Measurements from ENCODE around the gene LILRB5. TPM values are rescaled to one million over a fixed set of nuclear protein-coding genes. Genes with fewer than 3 reads are reported as not detected.
A peak's percentile ranks its signal among the peaks of the same experiment; 100 is the strongest.
"Not testable (repeated sequence)": the region's sequence is repeated elsewhere in the genome, so short reads cannot be mapped to it uniquely, and the experiment has no call there.

Gene LILRB5
- total RNA-seq, 1 donor from 2014 or later, result 0.38 TPM

- ATAC-seq (ENCODE audit: low read depth) (no peak), DNase-seq (no peak)
- H3K9me3 Mint-ChIP-seq, result no peaks in the 10 kb centered on the region
- ChIA-PET CTCF (interaction anchor here (0.9 to 3.2 kb wide), 2 partner anchors 33 to 66 kb away, joined by 3 to 23 read pairs; no protein-coding TSS in a partner anchor), POLR2A (interaction anchor here (1.0 to 1.4 kb wide), 2 partner anchors 18 to 94 kb away, joined by 3 read pairs; no protein-coding TSS in a partner anchor)
- peaks cover 9% of the 10 kb centered on the region for H3K4me1 Mint-ChIP-seq
- intact Hi-C loops (cut with micrococcal nuclease), result loop anchor here (10.0 kb wide), 1 partner anchor 134 kb away; no protein-coding TSS in a partner anchor
- H3K4me3 Mint-ChIP-seq, result no peak overlapping the region
- H3K36me3 Mint-ChIP-seq (ENCODE audit: low read depth), result no peaks in the 10 kb centered on the region
- no peak overlapping the region for H3K27ac Mint-ChIP-seq
- TF ChIP-seq CTCF (IDR thresholded peaks at IDR 0.05), result no peak
- peaks cover 39% of the 10 kb centered on the region for H3K27me3 Mint-ChIP-seq
These were observed 41.5 kb upstream of the LILRB5 start for GRCh38 chr19:54298357-54299125.

GRCh38 chr19:54297759-54298305 lies 40.8 kb upstream of the LILRB5 start:
- intact Hi-C loops (cut with micrococcal nuclease), result loop anchor here (2.0 to 10.0 kb wide), 2 partner anchors 31 to 133 kb away; no protein-coding TSS in a partner anchor
- H3K27ac Mint-ChIP-seq, result no peak overlapping the region
- peaks cover 11% of the 10 kb centered on the region for H3K4me1 Mint-ChIP-seq
- H3K36me3 Mint-ChIP-seq (ENCODE audit: low read depth), result no peaks in the 10 kb centered on the region
- TF ChIP-seq CTCF (IDR thresholded peaks at IDR 0.05), result no peak
- no peaks in the 10 kb centered on the region for H3K9me3 Mint-ChIP-seq
- no peak overlapping the region for H3K4me3 Mint-ChIP-seq
- peak; percentile 68 for ATAC-seq (ENCODE audit: low read depth)
- peaks cover 46% of the 10 kb centered on the region for H3K27me3 Mint-ChIP-seq
- CTCF ChIA-PET, result interaction anchor here (0.9 to 3.2 kb wide), 2 partner anchors 32 to 65 kb away, joined by 3 to 23 read pairs; no protein-coding TSS in a partner anchor
- POLR2A ChIA-PET, result interaction anchor here (1.0 to 1.4 kb wide), 2 partner anchors 18 to 93 kb away, joined by 3 read pairs; no protein-coding TSS in a partner anchor
- no peak for DNase-seq

- Mint-ChIP-seq H3K27me3 (peaks cover 35% of the 10 kb centered on the region), H3K4me1 (peaks cover 26% of the 10 kb centered on the region), H3K4me3 (no peak overlapping the region), H3K36me3 (ENCODE audit: low read depth) (no peaks in the 10 kb centered on the region), H3K9me3 (no peaks in the 10 kb centered on the region), H3K27ac (no peak overlapping the region)
- no peak for DNase-seq
- CTCF ChIA-PET, result interaction anchor here (0.7 kb wide), 1 partner anchor 41 kb away, joined by 3 read pairs; no protein-coding TSS in a partner anchor
- no peak for TF ChIP-seq CTCF (IDR thresholded peaks at IDR 0.05)
- ATAC-seq (ENCODE audit: low read depth), result no peak
- POLR2A ChIA-PET, result no interaction called here
- intact Hi-C loops (cut with micrococcal nuclease), result loop anchor here (10.0 kb wide), 1 partner anchor 130 kb away; no protein-coding TSS in a partner anchor
These were observed 37.5 kb upstream of the LILRB5 start for GRCh38 chr19:54294539-54294938.

- intact Hi-C loops (cut with micrococcal nuclease); H3K9me3 Mint-ChIP-seq; DNase-seq; H3K36me3 Mint-ChIP-seq (ENCODE audit: low read depth); ATAC-seq (ENCODE audit: low read depth): not testable (repeated sequence)
- POLR2A ChIA-PET, result interaction anchor here (1.3 to 1.4 kb wide), 3 partner anchors 23 to 160 kb away, joined by 3 to 10 read pairs (median 9); partner anchors contain the start of gene LENG8
- peaks cover 71% of the 10 kb centered on the region for H3K4me1 Mint-ChIP-seq
- peak overlapping the region; percentile 1 for H3K4me3 Mint-ChIP-seq
- CTCF ChIA-PET, result interaction anchor here (0.8 kb wide), 1 partner anchor 23 kb away, joined by 3 read pairs; no protein-coding TSS in a partner anchor
- H3K27me3 Mint-ChIP-seq, result peaks cover 20% of the 10 kb centered on the region
- H3K27ac Mint-ChIP-seq, result peak overlapping the region; percentile 54
These were observed 32.1 kb upstream of the LILRB5 start for GRCh38 chr19:54289160-54289559.

- H3K36me3 Mint-ChIP-seq (ENCODE audit: low read depth), result no peaks in the 10 kb centered on the region
- no peak overlapping the region for H3K27ac Mint-ChIP-seq
- no peaks in the 10 kb centered on the region for H3K9me3 Mint-ChIP-seq
- peaks cover 83% of the 10 kb centered on the region for H3K4me1 Mint-ChIP-seq
- ChIA-PET CTCF (interaction anchor here (2.2 kb wide), 1 partner anchor 22 kb away, joined by 6 read pairs; no protein-coding TSS in a partner anchor), POLR2A (no interaction called here)
- H3K4me3 Mint-ChIP-seq, result no peak overlapping the region
- DNase-seq, result no peak
- no peak for TF ChIP-seq CTCF (IDR thresholded peaks at IDR 0.05)
- ATAC-seq (ENCODE audit: low read depth), result no peak
- H3K27me3 Mint-ChIP-seq, result peaks cover 3% of the 10 kb centered on the region
- intact Hi-C loops (cut with micrococcal nuclease), result no loop called here
These were observed 30.4 kb upstream of the LILRB5 start for GRCh38 chr19:54287456-54287855.

GRCh38 chr19:54286283-54286682 lies 29.2 kb upstream of the LILRB5 start:
- Mint-ChIP-seq H3K4me1 (peaks cover 93% of the 10 kb centered on the region), H3K4me3 (peak overlapping the region; percentile 17), H3K27ac (peak overlapping the region; percentile 81)
- peak; percentile 26 for ATAC-seq (ENCODE audit: low read depth)
- CTCF ChIA-PET; intact Hi-C loops (cut with micrococcal nuclease); H3K36me3 Mint-ChIP-seq (ENCODE audit: low read depth); H3K9me3 Mint-ChIP-seq; DNase-seq; H3K27me3 Mint-ChIP-seq: not testable (repeated sequence)
- POLR2A ChIA-PET, result interaction anchor here (1.0 kb wide), 1 partner anchor 12 kb away, joined by 3 read pairs; no protein-coding TSS in a partner anchor

GRCh38 chr19:54285427-54286056 lies 28.5 kb upstream of the LILRB5 start:
- H3K36me3 Mint-ChIP-seq (ENCODE audit: low read depth); H3K27me3 Mint-ChIP-seq; H3K9me3 Mint-ChIP-seq; CTCF ChIA-PET; intact Hi-C loops (cut with micrococcal nuclease); DNase-seq: not testable (repeated sequence)
- Mint-ChIP-seq H3K27ac (peak overlapping the region; percentile 81), H3K4me1 (peaks cover 97% of the 10 kb centered on the region), H3K4me3 (peak overlapping the region; percentile 20)
- ATAC-seq (ENCODE audit: low read depth), result peak; percentile 69
- POLR2A ChIA-PET, result interaction anchor here (0.7 kb wide), 1 partner anchor 20 kb away, joined by 3 read pairs; no protein-coding TSS in a partner anchor
